AG04450 (cell line): Measurements from ENCODE around the gene TMEM215. TPM values are rescaled to one million over a fixed set of nuclear protein-coding genes. Genes with fewer than 3 reads are reported as not detected.

ENCODE experiments used
- CTCF ChIA-PET: fragments of 300-600, 350-600 bp; formaldehyde crosslinking; extraction: SDS; loops from one replicate; lab custom pipeline; 2022; ENCODE audit warnings: antibody characterized with exemption, inconsistent platforms; lab: Charles Lee
- POLR2A ChIA-PET: fragments of 350-600 bp; formaldehyde crosslinking; extraction: SDS; loops from one replicate; lab custom pipeline; 2021; ENCODE audit warnings: antibody characterized with exemption, inconsistent platforms; lab: Yijun Ruan, JAX
- DNase-seq: peaks from one replicate; pipeline ENCODE4 v3.0.0-alpha.2; 2011; ENCODE audit warnings: low read depth, low spot score
- H3K27ac ChIP-seq: one replicate; pipeline ENCODE4 v1.5.1; 2012; ENCODE audit warnings: low read depth, low read length, control low read depth
- H3K27me3 ChIP-seq: one replicate; pipeline ENCODE4 v1.6.0; 2012; ENCODE audit warnings: low read length; ENCODE audit not compliant: control insufficient read depth, insufficient read depth
- H3K4me3 ChIP-seq: 2 replicates; pipeline ENCODE4 v1.5.1; 2011; ENCODE audit warnings: mild to moderate bottlenecking, low read depth, low read length, control low read depth
- H3K9me3 ChIP-seq: 2 replicates; pipeline ENCODE4 v1.5.1; 2012; ENCODE audit warnings: low read length; ENCODE audit not compliant: control insufficient read depth, insufficient read depth
- CTCF ChIP-seq: IDR thresholded peaks from 2 replicates; pipeline ENCODE4 v1.5.1; 2011; ENCODE audit warnings: low read depth, low read length, control low read depth, inconsistent platforms
- polyA plus RNA-seq: library from polyadenylated mRNA; depleted of rRNA; stranded (reverse); fragments of >200 nt; gene quantifications from 2 replicates; pipeline ENCODE4 v1.2.3, GENCODE V29; 2011

TMEM215 gene
- polyA plus RNA-seq, 1 experiment, result not detected

DNA sequence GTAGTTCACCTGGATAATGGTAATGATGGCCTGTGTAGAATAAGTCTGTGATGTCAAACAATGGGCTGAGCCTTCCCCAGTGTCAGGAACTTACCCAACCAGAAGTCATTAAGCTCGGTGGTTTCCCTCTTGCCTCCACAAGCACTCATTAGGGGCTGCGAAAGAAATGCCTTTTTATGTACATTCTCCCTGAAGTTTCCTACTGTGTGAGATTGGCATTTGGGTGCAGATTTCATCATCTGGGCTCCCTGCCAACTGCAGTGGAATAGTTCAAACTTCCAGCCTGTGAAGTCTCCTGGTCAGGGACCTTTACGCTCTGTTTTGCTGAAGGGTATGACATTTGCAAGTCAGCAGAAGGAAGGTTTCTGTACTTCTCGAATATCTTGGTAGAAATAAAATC is 41.6 kb upstream of the TMEM215 start:
- H3K27me3 ChIP-seq, result no peaks in the 10 kb centered on the region
- no peak overlapping the region for H3K4me3 ChIP-seq
- H3K27ac ChIP-seq, result no peak overlapping the region
- CTCF ChIA-PET, result no interaction called here
- POLR2A ChIA-PET, result no interaction called here
- H3K9me3 ChIP-seq, result no peaks in the 10 kb centered on the region
- no peak for TF ChIP-seq CTCF
- DNase-seq, result no peak

DNA sequence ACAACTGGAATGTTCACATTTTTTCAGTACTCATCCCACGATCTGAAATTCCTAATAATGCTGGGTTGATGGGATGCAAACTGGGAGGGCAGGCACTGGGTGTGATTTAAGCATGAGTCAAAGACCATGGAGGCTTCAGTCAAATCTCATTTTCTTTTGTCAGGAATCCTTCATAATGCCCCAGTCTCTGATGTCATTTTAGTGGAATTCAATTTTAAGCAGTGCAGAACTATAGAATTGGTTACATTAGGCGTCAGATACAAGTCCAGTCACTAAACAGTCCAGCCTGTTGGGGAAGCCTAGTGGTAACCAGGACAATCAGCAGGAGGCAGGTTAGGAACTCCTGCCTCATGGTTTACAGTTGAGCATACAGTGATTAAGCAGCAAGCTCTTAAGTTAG is 41.0 kb upstream of the TMEM215 start:
- no peak for DNase-seq
- H3K27me3 ChIP-seq, result no peaks in the 10 kb centered on the region
- CTCF ChIA-PET, result no interaction called here
- H3K27ac ChIP-seq, result no peak overlapping the region
- no peak overlapping the region for H3K4me3 ChIP-seq
- H3K9me3 ChIP-seq, result no peaks in the 10 kb centered on the region
- no peak for TF ChIP-seq CTCF
- POLR2A ChIA-PET, result no interaction called here

DNA sequence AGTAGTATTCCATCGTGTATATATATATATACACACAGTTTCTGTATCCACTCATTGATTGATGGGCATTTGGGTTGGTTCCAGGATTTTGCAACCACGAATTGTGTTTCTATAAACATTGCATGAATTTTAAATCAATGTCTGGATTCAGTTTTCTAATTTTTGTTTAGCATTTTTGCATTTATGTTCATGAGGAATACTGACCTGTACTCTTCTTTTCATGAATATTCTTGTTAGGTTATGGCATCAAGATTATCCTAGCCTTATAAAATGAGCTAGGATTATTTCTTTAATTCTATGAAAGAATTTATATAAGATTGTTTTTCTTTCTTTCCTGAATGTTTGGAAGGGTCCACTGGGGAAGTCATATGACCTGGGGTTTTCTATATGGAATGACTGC is 35.3 kb upstream of the TMEM215 start:
- ChIA-PET POLR2A (no interaction called here), CTCF (no interaction called here)
- no peak overlapping the region for H3K4me3 ChIP-seq
- no peak for TF ChIP-seq CTCF
- no peak for DNase-seq
- H3K9me3 ChIP-seq, result no peaks in the 10 kb centered on the region
- H3K27me3 ChIP-seq, result no peaks in the 10 kb centered on the region
- no peak overlapping the region for H3K27ac ChIP-seq

GRCh38 chr9:32755730-32756129 is 27.6 kb upstream of the TMEM215 start:
- no peak for DNase-seq
- Histone ChIP-seq H3K27ac (no peak overlapping the region), H3K9me3 (no peaks in the 10 kb centered on the region; the same call in 1 of the 2 replicates), H3K4me3 (no peak overlapping the region), H3K27me3 (no peaks in the 10 kb centered on the region)
- CTCF ChIA-PET, result no interaction called here
- POLR2A ChIA-PET, result no interaction called here
- TF ChIP-seq CTCF, result no peak

GRCh38 chr9:32764139-32764538 is 19.2 kb upstream of the TMEM215 start:
- ChIA-PET POLR2A (no interaction called here), CTCF (no interaction called here)
- DNase-seq, result no peak
- TF ChIP-seq CTCF, result no peak
- H3K4me3 ChIP-seq, result no peak overlapping the region
- H3K27me3 ChIP-seq, result no peaks in the 10 kb centered on the region
- no peak overlapping the region for H3K27ac ChIP-seq
- no peaks in the 10 kb centered on the region for H3K9me3 ChIP-seq
